Vagina (tissue), 2 donors: ENCODE data around the gene APOLD1. TPM values are rescaled to one million over a fixed set of nuclear protein-coding genes. Genes with fewer than 3 reads are reported as not detected.

ENCODE experiments used
- DNase-seq, 2 donors: peaks; one replicate each; pipeline ENCODE4 v3.0.0-alpha.2; 2017; ENCODE audit errors: extremely low spot score in 2 of 2
- H3K27ac ChIP-seq: fragments of 200-600 bp; sonication (generic); one replicate; pipeline ENCODE4 v1.5.1; 2019
- H3K27me3 ChIP-seq: fragments of 200-600 bp; sonication (generic); one replicate; pipeline ENCODE4 v1.5.1; 2019
- H3K36me3 ChIP-seq, 2 donors: fragments of 200-600 bp; sonication (generic); one replicate each; pipeline ENCODE4 v1.5.1; 2017 to 2019
- H3K4me1 ChIP-seq: fragments of 200-600 bp; sonication (generic); one replicate; pipeline ENCODE4 v1.5.1; 2019
- H3K4me3 ChIP-seq, 2 donors: fragments of 200-600 bp; sonication (generic); 1 replicate in 1 of 2; 2 replicates in 1 of 2; pipeline ENCODE4 v1.5.1; 2016 to 2019
- H3K9me3 ChIP-seq: fragments of 200-600 bp; sonication (generic); one replicate; pipeline ENCODE4 v1.5.1; 2019
- POLR2A ChIP-seq, 2 donors: fragments of 450-650 bp; IDR thresholded peaks; one replicate each; pipeline ENCODE4 v1.6.1; 2017; ENCODE audit warnings: antibody characterized with exemption in 2 of 2, mild to moderate bottlenecking in 2 of 2, moderate library complexity in 2 of 2
- POLR2AphosphoS5 ChIP-seq, 2 donors: sonication (generic); formaldehyde crosslinking; IDR thresholded peaks; one replicate each; pipeline ENCODE4 v1.9.0; 2017; ENCODE audit warnings: antibody characterized with exemption in 2 of 2, mild to moderate bottlenecking in 2 of 2, low read depth in 1 of 2; ENCODE audit not compliant: insufficient read depth in 1 of 2
- intact Hi-C: fragments of 100-400 bp; cut with DNase I; formaldehyde crosslinking; loops from one replicate; pipeline ENCODE4 v1.15.1; 2023
- total RNA-seq: library from RNA; depleted of rRNA; stranded (reverse); fragments of >200 nt; gene quantifications from one replicate; pipeline ENCODE4 v1.2.3, GENCODE V29; 2016
- TF ChIP-seq, protein P1 (sequence below), 3 experiments: fragments of 450-650 bp in 2 of 3; fragments of 200-600 bp in 1 of 3; sonication (generic) in 1 of 3; IDR thresholded peaks; one replicate each; pipeline ENCODE4 v1.5.1; 2017 to 2019; ENCODE audit warnings: antibody characterized with exemption in 3 of 3, mild to moderate bottlenecking in 2 of 3, moderate library complexity in 2 of 3

The APOLD1 gene
- total RNA-seq, 1 donor from 2014 or later, result 127 TPM

DNA sequence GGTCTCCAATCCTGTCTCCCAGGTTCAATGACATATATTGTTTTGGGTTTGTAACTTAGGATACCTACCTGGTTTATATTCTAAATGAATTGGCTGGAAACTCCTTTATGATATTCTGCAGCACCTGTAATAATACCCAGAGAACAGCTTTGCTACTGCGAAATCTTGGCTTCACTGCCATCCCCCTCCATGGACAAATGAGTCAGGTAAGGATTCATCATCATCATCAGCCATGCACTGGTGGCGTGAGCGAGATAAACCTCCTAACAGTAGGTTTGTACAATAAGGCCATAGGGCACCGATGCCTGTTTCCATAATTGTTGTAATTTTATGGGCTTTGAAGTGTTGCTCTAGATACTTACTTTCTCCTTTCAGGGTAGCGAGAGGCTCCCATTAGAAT lies 38.4 kb downstream of the APOLD1 start:
- DNase-seq, result no peak
- H3K9me3 ChIP-seq, result no peaks in the 10 kb centered on the region
- H3K27me3 ChIP-seq, result no peaks in the 10 kb centered on the region
- TF ChIP-seq POLR2A (IDR thresholded peaks at IDR 0.05), result no peak
- TF ChIP-seq POLR2AphosphoS5 (IDR thresholded peaks at IDR 0.05; ENCODE audit: insufficient read depth in 1 of 2, low read depth in 1 of 2), result no peak
- TF ChIP-seq, protein P1, sequence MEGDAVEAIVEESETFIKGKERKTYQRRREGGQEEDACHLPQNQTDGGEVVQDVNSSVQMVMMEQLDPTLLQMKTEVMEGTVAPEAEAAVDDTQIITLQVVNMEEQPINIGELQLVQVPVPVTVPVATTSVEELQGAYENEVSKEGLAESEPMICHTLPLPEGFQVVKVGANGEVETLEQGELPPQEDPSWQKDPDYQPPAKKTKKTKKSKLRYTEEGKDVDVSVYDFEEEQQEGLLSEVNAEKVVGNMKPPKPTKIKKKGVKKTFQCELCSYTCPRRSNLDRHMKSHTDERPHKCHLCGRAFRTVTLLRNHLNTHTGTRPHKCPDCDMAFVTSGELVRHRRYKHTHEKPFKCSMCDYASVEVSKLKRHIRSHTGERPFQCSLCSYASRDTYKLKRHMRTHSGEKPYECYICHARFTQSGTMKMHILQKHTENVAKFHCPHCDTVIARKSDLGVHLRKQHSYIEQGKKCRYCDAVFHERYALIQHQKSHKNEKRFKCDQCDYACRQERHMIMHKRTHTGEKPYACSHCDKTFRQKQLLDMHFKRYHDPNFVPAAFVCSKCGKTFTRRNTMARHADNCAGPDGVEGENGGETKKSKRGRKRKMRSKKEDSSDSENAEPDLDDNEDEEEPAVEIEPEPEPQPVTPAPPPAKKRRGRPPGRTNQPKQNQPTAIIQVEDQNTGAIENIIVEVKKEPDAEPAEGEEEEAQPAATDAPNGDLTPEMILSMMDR (IDR thresholded peaks at IDR 0.05), result no peak
- intact Hi-C loops, result no loop called here
- peaks cover 0 to 81% of the 10 kb centered on the region in 2 donors for H3K36me3 ChIP-seq
- H3K4me3 ChIP-seq, result no peak overlapping the region
- H3K27ac ChIP-seq, result no peak overlapping the region
- peaks cover 13% of the 10 kb centered on the region for H3K4me1 ChIP-seq

DNA sequence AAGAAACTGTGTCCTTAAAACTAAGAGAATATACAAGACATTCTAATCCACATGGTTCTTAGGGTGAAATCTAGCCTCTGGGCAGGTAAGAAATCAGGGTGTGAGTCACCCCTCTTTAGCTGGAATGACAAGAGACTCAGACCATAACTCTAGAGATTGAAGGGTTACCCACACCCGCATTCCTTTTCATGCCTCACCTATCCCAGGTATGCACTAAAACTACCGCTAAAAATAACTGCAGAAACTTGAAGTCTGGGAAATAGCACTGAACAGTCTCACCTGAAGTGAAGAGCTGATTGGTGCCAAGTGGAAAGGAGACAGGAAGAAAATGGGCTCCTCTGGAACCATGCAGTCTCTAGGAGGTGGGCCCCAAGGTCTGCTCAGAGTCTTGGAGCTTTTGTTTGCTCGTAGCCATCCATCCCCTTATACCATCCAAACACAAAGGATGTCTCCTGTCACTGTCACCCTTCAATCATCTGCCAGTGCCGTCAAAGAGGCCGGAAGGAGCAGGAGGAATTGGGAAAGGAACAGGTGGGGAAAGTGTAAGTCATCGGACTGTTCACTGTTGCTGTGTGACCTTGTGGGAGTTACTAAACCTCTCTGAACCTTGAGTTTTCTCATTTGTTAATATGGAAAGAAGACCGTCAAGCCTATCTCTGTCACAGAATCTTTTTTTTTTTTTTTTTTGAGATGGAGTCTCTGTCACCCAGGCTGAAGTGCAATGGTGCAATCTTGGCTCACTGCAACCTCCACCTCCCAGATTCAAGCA lies 50.1 kb downstream of the APOLD1 start:
- Histone ChIP-seq H3K27me3 (no peaks in the 10 kb centered on the region), H3K36me3 (peaks cover 0 to 12% of the 10 kb centered on the region in 2 donors), H3K27ac (no peak overlapping the region), H3K4me1 (peaks cover 13% of the 10 kb centered on the region), H3K9me3 (no peaks in the 10 kb centered on the region), H3K4me3 (no peak overlapping the region)
- no peak for TF ChIP-seq POLR2AphosphoS5 (IDR thresholded peaks at IDR 0.05; ENCODE audit: insufficient read depth in 1 of 2, low read depth in 1 of 2)
- TF ChIP-seq, protein P1 (IDR thresholded peaks at IDR 0.05), result no peak
- TF ChIP-seq POLR2A (IDR thresholded peaks at IDR 0.05), result no peak
- no peak for DNase-seq
- intact Hi-C loops, result loop anchor here (10.0 kb wide), 1 partner anchor 139 kb away; no protein-coding TSS in a partner anchor

DNA sequence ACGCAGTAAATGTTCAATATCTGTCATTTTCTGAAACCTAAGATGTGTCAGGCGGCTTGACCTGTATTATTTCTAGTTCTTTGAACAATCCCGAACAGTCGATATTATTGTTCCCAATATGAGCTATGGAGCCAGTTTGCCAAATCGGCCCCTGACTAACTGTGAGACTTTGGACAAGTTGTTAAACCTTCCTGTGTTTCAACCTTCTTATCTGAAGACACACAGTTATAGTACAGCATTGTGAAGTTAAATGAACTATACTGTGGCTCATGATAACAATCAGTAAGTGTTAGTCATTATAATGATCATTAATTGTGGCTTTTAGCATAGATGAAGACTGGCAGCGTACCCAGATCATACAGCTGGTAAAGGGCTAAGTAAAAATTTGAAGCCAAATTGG lies 51.1 kb downstream of the APOLD1 start:
- no peaks in the 10 kb centered on the region for H3K27me3 ChIP-seq
- H3K4me3 ChIP-seq, result no peak overlapping the region
- no peak overlapping the region for H3K27ac ChIP-seq
- H3K9me3 ChIP-seq, result no peaks in the 10 kb centered on the region
- H3K4me1 ChIP-seq, result peaks cover 13% of the 10 kb centered on the region
- DNase-seq, result no peak
- intact Hi-C loops, result loop anchor here (10.0 kb wide), 1 partner anchor 138 kb away; no protein-coding TSS in a partner anchor
- H3K36me3 ChIP-seq, result peaks cover 0 to 3% of the 10 kb centered on the region in 2 donors
- no peak for TF ChIP-seq POLR2AphosphoS5 (IDR thresholded peaks at IDR 0.05; ENCODE audit: insufficient read depth in 1 of 2, low read depth in 1 of 2)
- TF ChIP-seq POLR2A (IDR thresholded peaks at IDR 0.05), result no peak

DNA sequence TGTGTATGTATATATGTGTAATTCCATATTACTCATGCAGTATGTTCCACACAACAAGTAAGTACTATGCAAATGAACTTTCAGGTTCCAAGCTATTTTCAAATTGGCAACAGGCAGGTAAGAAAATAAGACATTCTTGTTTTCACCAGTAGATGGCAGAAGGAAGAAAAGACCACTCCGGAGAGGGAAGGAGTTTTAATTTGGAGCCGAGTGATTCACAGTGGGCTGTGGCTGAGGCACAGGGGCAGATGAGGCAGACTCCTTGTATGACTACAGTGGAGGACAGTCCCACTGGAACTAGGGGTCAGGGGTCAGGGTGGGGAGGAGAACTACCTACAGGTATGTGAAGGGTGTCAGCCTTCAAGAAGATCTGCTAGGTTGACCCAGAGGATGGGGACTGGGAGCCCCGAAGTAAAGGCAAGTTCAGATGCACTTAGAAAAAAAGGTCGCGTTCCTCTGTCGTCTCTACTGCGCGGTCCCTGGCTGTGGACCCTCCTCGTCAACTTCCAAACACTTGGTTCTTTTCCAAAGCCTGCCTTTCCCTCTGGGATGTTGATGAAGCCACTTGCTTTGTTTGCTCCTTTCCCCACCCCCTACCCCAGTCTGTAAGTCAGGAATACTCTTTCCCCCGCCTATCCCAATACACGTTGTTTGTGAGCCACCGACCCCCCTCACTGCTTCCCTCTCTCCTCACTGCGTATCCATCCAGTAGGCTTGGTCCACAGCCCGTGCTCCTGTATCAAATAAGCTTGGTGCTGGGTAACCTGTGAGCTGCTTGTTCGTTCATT lies 51.8 kb downstream of the APOLD1 start:
- Histone ChIP-seq H3K27me3 (no peaks in the 10 kb centered on the region), H3K27ac (no peak overlapping the region), H3K9me3 (no peaks in the 10 kb centered on the region), H3K4me3 (no peak overlapping the region), H3K36me3 (no peaks in the 10 kb centered on the region), H3K4me1 (peaks cover 13% of the 10 kb centered on the region)
- TF ChIP-seq POLR2A (IDR thresholded peaks at IDR 0.05), result no peak
- TF ChIP-seq, protein P1 (IDR thresholded peaks at IDR 0.05), result peak; percentile 4 to 47 (median 23)
- TF ChIP-seq POLR2AphosphoS5 (IDR thresholded peaks at IDR 0.05; ENCODE audit: insufficient read depth in 1 of 2, low read depth in 1 of 2), result peak in 1 of 2 donors; percentile 16
- intact Hi-C loops, result loop anchor here (10.0 kb wide), 1 partner anchor 138 kb away; no protein-coding TSS in a partner anchor
- no peak for DNase-seq

DNA sequence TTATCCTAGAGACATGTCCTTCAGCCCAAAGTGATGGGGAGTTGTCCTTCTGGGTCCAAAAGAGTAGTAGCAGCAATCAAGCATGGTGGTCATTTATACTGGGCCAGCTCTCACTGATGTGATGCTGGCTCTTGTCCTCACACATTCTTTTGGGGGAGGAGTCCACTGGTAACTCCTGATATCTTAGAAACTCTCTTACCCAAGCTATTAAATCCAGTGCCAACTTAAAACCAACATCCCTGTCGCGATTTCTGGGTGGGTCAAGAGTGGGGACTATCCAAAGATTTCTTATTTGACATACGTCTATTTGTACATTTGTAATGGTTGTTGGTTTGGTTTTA lies 52.3 kb downstream of the APOLD1 start:
- Histone ChIP-seq H3K27me3 (no peaks in the 10 kb centered on the region), H3K4me1 (peaks cover 13% of the 10 kb centered on the region), H3K27ac (no peak overlapping the region), H3K36me3 (no peaks in the 10 kb centered on the region), H3K4me3 (no peak overlapping the region), H3K9me3 (no peaks in the 10 kb centered on the region)
- intact Hi-C loops, result loop anchor here (10.0 kb wide), 1 partner anchor 137 kb away; no protein-coding TSS in a partner anchor
- DNase-seq, result no peak
- TF ChIP-seq POLR2A (IDR thresholded peaks at IDR 0.05) (no peak), POLR2AphosphoS5 (IDR thresholded peaks at IDR 0.05; ENCODE audit: insufficient read depth in 1 of 2, low read depth in 1 of 2) (no peak)
- TF ChIP-seq, protein P1 (IDR thresholded peaks at IDR 0.05), result no peak
